ENCODE data around the gene CMTM8.

The CMTM8 gene

GRCh38 chr3:32309654-32310242 lies 71.3 kb downstream of the CMTM8 start:
- no peak for DNase-seq

GRCh38 chr3:32310336-32310735 lies 71.9 kb downstream of the CMTM8 start:
- DNase-seq = no peak

GRCh38 chr3:32310918-32311839 lies 72.7 kb downstream of the CMTM8 start:
- peak; percentile 19 to 80 for DNase-seq

- no peak for DNase-seq
Observed at GRCh38 chr3:32312251-32312650, 73.8 kb downstream of the CMTM8 start.

GRCh38 chr3:32313169-32313568 lies 74.7 kb downstream of the CMTM8 start:
- DNase-seq = no peak

- DNase-seq = no peak
Observed at GRCh38 chr3:32313723-32314473, 75.4 kb downstream of the CMTM8 start.

- DNase-seq = peak in 1 of 2 experiments; percentile 12
Observed at GRCh38 chr3:32315441-32315840, 77.0 kb downstream of the CMTM8 start.

GRCh38 chr3:32316319-32316718 lies 77.8 kb downstream of the CMTM8 start:
- no peak for DNase-seq

GRCh38 chr3:32316976-32317375 lies 78.5 kb downstream of the CMTM8 start:
- DNase-seq = no peak

GRCh38 chr3:32319607-32320006 lies 81.1 kb downstream of the CMTM8 start:
- DNase-seq = no peak

- no peak for DNase-seq
Observed at GRCh38 chr3:32320080-32320479, 81.6 kb downstream of the CMTM8 start.

GRCh38 chr3:32321095-32321790 lies 82.8 kb downstream of the CMTM8 start:
- no peak for DNase-seq

GRCh38 chr3:32322311-32322710 lies 83.8 kb downstream of the CMTM8 start:
- DNase-seq = no peak

GRCh38 chr3:32323604-32324003 lies 85.1 kb downstream of the CMTM8 start:
- no peak for DNase-seq

- DNase-seq = no peak
Observed at GRCh38 chr3:32325201-32325600, 86.7 kb downstream of the CMTM8 start.

GRCh38 chr3:32325927-32326326 lies 87.4 kb downstream of the CMTM8 start:
- DNase-seq = peak; percentile 39 to 75

GRCh38 chr3:32326795-32327194 lies 88.3 kb downstream of the CMTM8 start:
- no peak for DNase-seq

GRCh38 chr3:32334675-32335074 lies 96.2 kb downstream of the CMTM8 start:
- no peak for DNase-seq

- DNase-seq = no peak
Observed at GRCh38 chr3:32335365-32336112, 97.1 kb downstream of the CMTM8 start.

GRCh38 chr3:32336113-32336498 lies 97.6 kb downstream of the CMTM8 start:
- DNase-seq = no peak

GRCh38 chr3:32337505-32337904 lies 99.0 kb downstream of the CMTM8 start:
- DNase-seq = no peak

GRCh38 chr3:32340039-32340438 lies 101.6 kb downstream of the CMTM8 start:
- DNase-seq = peak; percentile 3 to 45

All from NCI-H446 (cell line).